ENCODE data around the gene NOS3. TPM values are rescaled to one million over a fixed set of nuclear protein-coding genes. Genes with fewer than 3 reads are reported as not detected.

The NOS3 gene
- total and polyA plus RNA-seq, 2 donors from 2014 or later = 9.3 to 51.7 TPM

DNA sequence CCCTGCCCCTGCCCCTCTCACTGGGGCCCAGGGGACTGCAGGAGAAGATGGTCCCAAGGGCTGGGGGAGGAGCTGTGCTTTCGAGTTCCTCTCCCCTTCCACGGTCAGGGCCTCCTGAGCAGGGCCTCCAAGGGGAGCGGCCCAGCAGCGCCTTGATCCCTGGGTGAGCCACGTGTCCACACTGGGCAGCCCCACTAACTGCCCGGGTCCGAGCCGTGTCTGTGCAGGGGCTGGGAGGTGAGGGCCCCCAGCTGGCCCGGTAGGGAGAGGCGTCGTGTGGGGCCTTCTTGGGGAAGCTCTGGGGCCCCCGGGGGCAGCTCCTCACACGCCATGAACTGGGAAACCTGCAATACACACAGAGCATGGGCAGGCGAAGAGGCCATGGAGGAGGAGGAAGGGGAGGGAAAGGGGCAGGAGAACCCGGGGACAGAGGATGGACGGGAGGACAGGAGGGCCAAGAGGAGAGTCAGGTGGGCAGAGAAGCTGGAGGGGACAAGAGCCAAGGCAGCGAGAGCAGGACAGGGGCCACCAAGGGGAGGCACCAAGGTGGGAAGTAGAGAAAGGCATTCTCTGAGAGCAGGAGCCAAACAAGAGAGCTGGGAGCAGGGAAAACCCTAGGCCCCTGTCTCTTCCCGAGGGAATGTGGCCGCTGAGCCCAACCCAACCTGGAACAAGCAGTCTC is 45.5 kb upstream of the NOS3 start:
- Histone ChIP-seq H3K9me3 (ENCODE audit: control insufficient read depth in 2 of 3, insufficient read depth in 1 of 3, low read length in 3 of 3) (no peaks in the 10 kb centered on the region), H3K9ac (ENCODE audit: low read length in 3 of 3) (no peak overlapping the region), H3K36me3 (ENCODE audit: control insufficient read depth in 2 of 3, insufficient read depth in 3 of 3, low read length in 3 of 3) (no peaks in the 10 kb centered on the region), H3K27ac (ENCODE audit: low read depth in 2 of 2, low read length in 2 of 2) (no peak overlapping the region), H3K4me3 (ENCODE audit: low read length in 3 of 3) (no peak overlapping the region), H3K27me3 (ENCODE audit: control insufficient read depth, insufficient read depth, low read length) (no peaks in the 10 kb centered on the region), H3K4me1 (ENCODE audit: control insufficient read depth in 2 of 3, insufficient read depth in 2 of 3, low read depth in 1 of 3, low read length in 3 of 3) (no peaks in the 10 kb centered on the region)
- DNase-seq (peak in 3 of 5 donors; percentile 48 to 72 (median 61)), FAIRE-seq (no peak)
- intact Hi-C loops (cut with DNase I) = no loop called here
- TF ChIP-seq, protein P1, sequence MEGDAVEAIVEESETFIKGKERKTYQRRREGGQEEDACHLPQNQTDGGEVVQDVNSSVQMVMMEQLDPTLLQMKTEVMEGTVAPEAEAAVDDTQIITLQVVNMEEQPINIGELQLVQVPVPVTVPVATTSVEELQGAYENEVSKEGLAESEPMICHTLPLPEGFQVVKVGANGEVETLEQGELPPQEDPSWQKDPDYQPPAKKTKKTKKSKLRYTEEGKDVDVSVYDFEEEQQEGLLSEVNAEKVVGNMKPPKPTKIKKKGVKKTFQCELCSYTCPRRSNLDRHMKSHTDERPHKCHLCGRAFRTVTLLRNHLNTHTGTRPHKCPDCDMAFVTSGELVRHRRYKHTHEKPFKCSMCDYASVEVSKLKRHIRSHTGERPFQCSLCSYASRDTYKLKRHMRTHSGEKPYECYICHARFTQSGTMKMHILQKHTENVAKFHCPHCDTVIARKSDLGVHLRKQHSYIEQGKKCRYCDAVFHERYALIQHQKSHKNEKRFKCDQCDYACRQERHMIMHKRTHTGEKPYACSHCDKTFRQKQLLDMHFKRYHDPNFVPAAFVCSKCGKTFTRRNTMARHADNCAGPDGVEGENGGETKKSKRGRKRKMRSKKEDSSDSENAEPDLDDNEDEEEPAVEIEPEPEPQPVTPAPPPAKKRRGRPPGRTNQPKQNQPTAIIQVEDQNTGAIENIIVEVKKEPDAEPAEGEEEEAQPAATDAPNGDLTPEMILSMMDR (IDR thresholded peaks at IDR 0.05; ENCODE audit: borderline replicate concordance, extremely low read depth, insufficient read depth) = no peak

DNA sequence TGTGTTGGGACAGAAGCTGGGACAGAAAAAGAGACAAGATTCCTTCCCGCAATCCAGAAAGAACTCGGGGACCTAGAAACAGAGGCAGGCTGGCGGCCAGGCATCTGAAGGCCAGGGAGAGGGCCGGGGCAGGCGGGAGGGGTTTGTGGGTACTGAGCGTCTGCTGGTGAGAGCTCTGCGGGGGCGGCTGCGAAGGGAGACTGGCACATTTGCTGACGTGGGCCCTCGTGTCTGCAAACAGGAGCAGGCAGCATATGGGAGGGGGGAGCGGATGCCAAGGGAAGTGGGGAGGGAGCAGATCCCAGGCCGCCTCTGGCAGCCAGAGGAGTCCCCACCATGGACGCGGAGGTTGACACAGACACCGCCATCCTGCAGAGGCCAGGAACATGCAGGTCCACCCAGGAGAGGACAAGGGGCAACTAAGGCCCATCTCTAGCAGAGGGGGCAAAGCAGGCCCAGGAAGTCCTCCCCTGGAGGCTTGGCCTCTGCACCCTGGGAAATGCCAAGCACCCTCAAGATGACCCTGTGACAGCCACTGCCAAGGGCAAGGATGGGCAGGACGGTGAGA is 44.9 kb upstream of the NOS3 start:
- Histone ChIP-seq H3K9ac (ENCODE audit: low read length in 3 of 3) (no peak overlapping the region), H3K4me1 (ENCODE audit: control insufficient read depth in 2 of 3, insufficient read depth in 2 of 3, low read depth in 1 of 3, low read length in 3 of 3) (no peaks in the 10 kb centered on the region), H3K9me3 (ENCODE audit: control insufficient read depth in 2 of 3, insufficient read depth in 1 of 3, low read length in 3 of 3) (no peaks in the 10 kb centered on the region), H3K36me3 (ENCODE audit: control insufficient read depth in 2 of 3, insufficient read depth in 3 of 3, low read length in 3 of 3) (no peaks in the 10 kb centered on the region), H3K27ac (ENCODE audit: low read depth in 2 of 2, low read length in 2 of 2) (no peak overlapping the region), H3K4me3 (ENCODE audit: low read length in 3 of 3) (no peak overlapping the region), H3K27me3 (ENCODE audit: control insufficient read depth, insufficient read depth, low read length) (no peaks in the 10 kb centered on the region)
- DNase-seq (peak; percentile 63 to 88 (median 72)), FAIRE-seq (no peak)
- TF ChIP-seq, protein P1 (IDR thresholded peaks at IDR 0.05; ENCODE audit: borderline replicate concordance, extremely low read depth, insufficient read depth) = no peak
- intact Hi-C loops (cut with DNase I) = no loop called here

DNA sequence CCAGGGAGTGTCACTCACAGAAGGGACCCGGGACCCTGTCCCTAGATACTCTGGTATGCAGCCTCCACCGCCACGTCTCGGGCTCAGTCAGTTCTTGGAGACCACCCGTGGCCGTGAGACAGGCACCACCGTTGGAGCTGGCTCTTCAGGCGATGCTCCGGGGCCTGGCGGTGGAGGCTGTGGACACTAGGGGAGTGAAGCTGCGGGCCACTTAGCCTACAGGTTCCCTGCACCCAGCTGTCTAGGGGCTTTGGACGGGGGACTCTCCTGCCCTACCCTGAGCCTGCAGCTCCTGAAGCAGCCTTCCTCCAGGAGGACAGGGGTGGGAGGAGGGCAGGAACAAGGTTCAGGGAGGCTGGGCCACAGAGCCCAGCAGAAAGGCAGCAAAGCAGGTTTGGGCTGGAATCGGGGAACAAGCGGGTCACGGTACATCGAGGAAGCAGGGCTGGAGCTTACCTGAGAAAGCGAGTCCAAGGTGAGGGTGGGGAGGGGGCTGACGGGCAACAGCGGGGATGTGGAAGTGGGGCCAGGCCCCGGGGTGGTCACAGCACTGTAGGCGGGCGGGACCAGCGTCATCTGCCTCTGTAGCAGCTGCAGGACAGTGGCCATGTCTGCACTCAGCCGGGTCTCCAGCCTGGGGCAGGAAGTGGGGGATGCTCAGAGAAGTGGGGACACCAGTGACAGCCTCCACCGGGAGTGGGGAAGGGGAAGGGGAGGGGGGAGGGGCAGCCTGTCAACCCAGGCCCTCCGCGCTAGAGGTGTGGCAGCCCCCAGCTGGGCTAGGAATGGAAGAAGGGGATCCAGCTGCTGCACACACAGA is 44.2 kb upstream of the NOS3 start:
- Histone ChIP-seq H3K9ac (ENCODE audit: low read length in 3 of 3) (no peak overlapping the region), H3K4me1 (ENCODE audit: control insufficient read depth in 2 of 3, insufficient read depth in 2 of 3, low read depth in 1 of 3, low read length in 3 of 3) (no peaks in the 10 kb centered on the region), H3K4me3 (ENCODE audit: low read length in 3 of 3) (no peak overlapping the region), H3K27ac (ENCODE audit: low read depth in 2 of 2, low read length in 2 of 2) (no peak overlapping the region), H3K36me3 (ENCODE audit: control insufficient read depth in 2 of 3, insufficient read depth in 3 of 3, low read length in 3 of 3) (no peaks in the 10 kb centered on the region), H3K9me3 (ENCODE audit: control insufficient read depth in 2 of 3, insufficient read depth in 1 of 3, low read length in 3 of 3) (no peaks in the 10 kb centered on the region), H3K27me3 (ENCODE audit: control insufficient read depth, insufficient read depth, low read length) (no peaks in the 10 kb centered on the region)
- DNase-seq (peak in 2 of 5 donors; percentile 64 to 69), FAIRE-seq (no peak)
- TF ChIP-seq, protein P1 (IDR thresholded peaks at IDR 0.05; ENCODE audit: borderline replicate concordance, extremely low read depth, insufficient read depth) = no peak
- intact Hi-C loops (cut with DNase I) = no loop called here
